RPMI8226 (cell line): Measurements from ENCODE around the gene CCT3.
A peak's percentile ranks its signal among the peaks of the same experiment; 100 is the strongest.
"Not testable (repeated sequence)": the region's sequence is repeated elsewhere in the genome, so short reads cannot be mapped to it uniquely, and the experiment has no call there.

Experiments used
- DNase-seq: peaks from one replicate; pipeline ENCODE4 v3.0.0-alpha.2; 2015

Gene CCT3

GRCh38 chr1:156338180-156338976, at the start of gene CCT3, which contains the start of gene TSACC:
Gene CCT3 (minus strand): TSS chr1:156338292. CDS start chr1:156338184, 108 bp downstream.
Gene TSACC (plus strand): TSS chr1:156338526. CDS start chr1:156339758, 1,232 bp downstream.
- DNase-seq: peak; percentile 100

GRCh38 chr1:156387870-156388173, 49.7 kb upstream of the CCT3 start:
- no peak for DNase-seq

- DNase-seq: no peak
These were observed 49.1 kb upstream of the CCT3 start for GRCh38 chr1:156386949-156387869.

- DNase-seq: no peak
These were observed 48.2 kb upstream of the CCT3 start for GRCh38 chr1:156386134-156386901.

- peak; percentile 73 for DNase-seq
These were observed 47.5 kb upstream of the CCT3 start for GRCh38 chr1:156385534-156386031.

GRCh38 chr1:156384658-156385057, 46.6 kb upstream of the CCT3 start:
- DNase-seq: no peak

GRCh38 chr1:156384007-156384406, 45.9 kb upstream of the CCT3 start:
- no peak for DNase-seq

GRCh38 chr1:156383023-156383422, 44.9 kb upstream of the CCT3 start:
- DNase-seq: peak; percentile 82

GRCh38 chr1:156382561-156382960, 44.5 kb upstream of the CCT3 start:
- no peak for DNase-seq

- no peak for DNase-seq
These were observed 41.5 kb upstream of the CCT3 start for GRCh38 chr1:156379420-156380165.

- no peak for DNase-seq
These were observed 40.5 kb upstream of the CCT3 start for GRCh38 chr1:156378557-156378956.

- DNase-seq: no peak
These were observed 39.1 kb upstream of the CCT3 start for GRCh38 chr1:156376958-156377919.

GRCh38 chr1:156376146-156376545, 38.1 kb upstream of the CCT3 start:
- DNase-seq: no peak

- no peak for DNase-seq
These were observed 35.5 kb upstream of the CCT3 start for GRCh38 chr1:156373546-156373945.

- DNase-seq: no peak
These were observed 34.8 kb upstream of the CCT3 start for GRCh38 chr1:156372876-156373275.

GRCh38 chr1:156372265-156372586, 34.1 kb upstream of the CCT3 start:
- DNase-seq: no peak

GRCh38 chr1:156371553-156372264, 33.6 kb upstream of the CCT3 start:
- DNase-seq: no peak

- DNase-seq: not testable (repeated sequence)
These were observed 31.7 kb upstream of the CCT3 start for GRCh38 chr1:156369685-156370286.

- DNase-seq: peak; percentile 67
These were observed 31.0 kb upstream of the CCT3 start, which contains the start of gene RHBG for GRCh38 chr1:156368889-156369684. Gene RHBG (plus strand): TSS chr1:156369211. CDS start chr1:156369250, 39 bp downstream.
